Ovary (tissue), 3 donors: ENCODE data around the gene HSP90AB1.

Experiments
- CTCF ChIP-seq, 3 donors: fragments of 450-650 bp in 2 of 3; fragments of 200-600 bp in 1 of 3; IDR thresholded peaks; one replicate each; pipeline versions ENCODE4 v1.5.1 to v1.8.0; 2016 to 2022; ENCODE audit warnings: antibody characterized with exemption in 3 of 3, mild to moderate bottlenecking in 1 of 3
- POLR2A ChIP-seq: fragments of 450-650 bp; IDR thresholded peaks from one replicate; pipeline ENCODE4 v1.6.1; 2017; ENCODE audit warnings: antibody characterized with exemption, mild to moderate bottlenecking, moderate library complexity
- donor health status: DM: no; HTN: no; CAD: no.

- TF ChIP-seq CTCF (IDR thresholded peaks at IDR 0.05): no peak
- TF ChIP-seq POLR2A: no peak
These were observed 54.2 kb downstream of the HSP90AB1 start for GRCh38 chr6:44301106-44301505.
